Heart left ventricle (tissue), 13 donors: ENCODE data around the gene GNAO1.

Experiments used
- CTCF ChIP-seq, 12 donors: fragments of 200-600 bp; sonication (generic) in 4 of 12; IDR thresholded peaks; one replicate each; pipeline versions ENCODE4 v1.5.0 to v1.8.0; 2018 to 2022; ENCODE audit warnings: antibody characterized with exemption in 12 of 12, mild to moderate bottlenecking in 5 of 12
- POLR2A ChIP-seq, 2 donors: fragments of 450-650 bp; IDR thresholded peaks; one replicate each; pipeline ENCODE4 v1.6.1; 2017; ENCODE audit warnings: antibody characterized with exemption in 2 of 2, mild to moderate bottlenecking in 2 of 2, moderate library complexity in 2 of 2
- donor health status: ischemic (EF 13 %, LVEDD 7.1; RV severe dilation, severe dysfunction).
- donor health status: DM: no; HTN: yes; CAD: no.
- donor health status: DM: no; HTN: no; CAD: no.
- donor health status: ischemic (EF 25% LVEDD 6.9; RV normal size, moderate dysfunction).
- donor health status: ischemic (EF 25% LVEDD 5.7; RV mildly dilated, moderate dysfunction).
- donor health status: ischemic (EF 35%, LVEDD 5.7; RV mildly dilated, moderate dysfunction).
- donor health status: nonischemic (EF 11% LVEDD 7.7; RV severe dilation, severe dysfunction).
- donor health status: DM: yes; HTN: yes; CAD: no.
- donor health status: PGD.
- donor health status: ischemic (EF 29% LVEDD 5.4; RV normal size, mild dysfunction).
- donor health status: nonischemic (EF 23%, LVEDD 6.1; RV moderate dilation, normal function).

GRCh38 chr16:56268799-56269198 is 77.5 kb downstream of the GNAO1 start:
- TF ChIP-seq CTCF (IDR thresholded peaks at IDR 0.05) = no peak
- TF ChIP-seq POLR2A (IDR thresholded peaks at IDR 0.05) = no peak
